Body of pancreas (tissue), 4 donors: ENCODE data around the gene OR5V1. TPM values are rescaled to one million over a fixed set of nuclear protein-coding genes. Genes with fewer than 3 reads are reported as not detected.

Experiments
- ATAC-seq: fragments of 150-250 bp; one replicate; pipeline ENCODE4 v1.9.1; 2016
- DNase-seq, 4 donors: peaks; one replicate each; pipeline ENCODE4 v3.0.0-alpha.2; 2019
- H3K27ac ChIP-seq, 4 donors: fragments of 200-600 bp; sonication (generic); 1 replicate in 3 of 4; 2 replicates in 1 of 4; pipeline versions ENCODE4 v1.5.1 to v1.6.1; 2016 to 2019; ENCODE audit warnings: mild to moderate bottlenecking in 1 of 4, mixed read lengths in 1 of 4, moderate library complexity in 1 of 4
- H3K27me3 ChIP-seq, 2 donors: fragments of 200-600 bp; sonication (generic); one replicate each; pipeline ENCODE4 v1.6.0; 2016; ENCODE audit warnings: mild to moderate bottlenecking in 1 of 2
- H3K36me3 ChIP-seq, 2 donors: fragments of 200-600 bp; sonication (generic); replicated peaks in 1 of 2; 2 replicates each; pipeline ENCODE4 v1.5.1; 2016; ENCODE audit warnings: low read depth in 2 of 2; ENCODE audit not compliant: insufficient read depth in 1 of 2
- H3K4me1 ChIP-seq: fragments of 200-600 bp; sonication (generic); one replicate; pipeline ENCODE4 v1.6.0; 2016
- H3K4me3 ChIP-seq, 2 donors: fragments of 200-600 bp; sonication (generic); 1 replicate in 1 of 2; 2 replicates in 1 of 2; pipeline ENCODE4 v1.5.1; 2016 to 2019
- H3K9me3 ChIP-seq, 3 donors: fragments of 200-600 bp; sonication (generic); 1 replicate in 2 of 3; 2 replicates in 1 of 3; pipeline ENCODE4 v1.5.1; 2016
- POLR2A ChIP-seq, 3 donors: fragments of 450-650 bp; IDR thresholded peaks; one replicate each; pipeline ENCODE4 v1.6.1; 2016; ENCODE audit warnings: antibody characterized with exemption in 3 of 3, mild to moderate bottlenecking in 2 of 3
- WGBS, 2 donors: methylation state at CpG; one replicate each; pipeline ENCODE4 v1.1.5; 2017; 5-methylcytosine and 5-hydroxymethylcytosine counted together
- intact Hi-C: fragments of 100-400 bp; cut with DNase I; formaldehyde crosslinking; loops from one replicate; pipeline ENCODE4 v1.15.1; 2023
- total RNA-seq, 2 donors: library from RNA; depleted of rRNA; stranded (reverse); fragments of >200 nt; gene quantifications; one replicate each; pipeline ENCODE4 v1.1.0, GENCODE V29; 2016
- TF ChIP-seq, protein P1 (sequence below), 7 experiments: fragments of 450-650 bp in 4 of 7; fragments of 200-600 bp in 3 of 7; sonication (generic) in 3 of 7; IDR thresholded peaks; one replicate each; pipeline ENCODE4 v1.5.1; 2016 to 2019; ENCODE audit warnings: antibody characterized with exemption in 7 of 7

Gene OR5V1
- total RNA-seq, 2 donors from 2014 or later = not detected

- Histone ChIP-seq H3K27ac (no peak overlapping the region), H3K9me3 (no peaks in the 10 kb centered on the region), H3K36me3 (no peaks in the 10 kb centered on the region), H3K27me3 (no peaks in the 10 kb centered on the region), H3K4me3 (no peak overlapping the region), H3K4me1 (no peaks in the 10 kb centered on the region)
- TF ChIP-seq, protein P1, sequence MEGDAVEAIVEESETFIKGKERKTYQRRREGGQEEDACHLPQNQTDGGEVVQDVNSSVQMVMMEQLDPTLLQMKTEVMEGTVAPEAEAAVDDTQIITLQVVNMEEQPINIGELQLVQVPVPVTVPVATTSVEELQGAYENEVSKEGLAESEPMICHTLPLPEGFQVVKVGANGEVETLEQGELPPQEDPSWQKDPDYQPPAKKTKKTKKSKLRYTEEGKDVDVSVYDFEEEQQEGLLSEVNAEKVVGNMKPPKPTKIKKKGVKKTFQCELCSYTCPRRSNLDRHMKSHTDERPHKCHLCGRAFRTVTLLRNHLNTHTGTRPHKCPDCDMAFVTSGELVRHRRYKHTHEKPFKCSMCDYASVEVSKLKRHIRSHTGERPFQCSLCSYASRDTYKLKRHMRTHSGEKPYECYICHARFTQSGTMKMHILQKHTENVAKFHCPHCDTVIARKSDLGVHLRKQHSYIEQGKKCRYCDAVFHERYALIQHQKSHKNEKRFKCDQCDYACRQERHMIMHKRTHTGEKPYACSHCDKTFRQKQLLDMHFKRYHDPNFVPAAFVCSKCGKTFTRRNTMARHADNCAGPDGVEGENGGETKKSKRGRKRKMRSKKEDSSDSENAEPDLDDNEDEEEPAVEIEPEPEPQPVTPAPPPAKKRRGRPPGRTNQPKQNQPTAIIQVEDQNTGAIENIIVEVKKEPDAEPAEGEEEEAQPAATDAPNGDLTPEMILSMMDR (IDR thresholded peaks at IDR 0.05) = no peak
- no peak for TF ChIP-seq POLR2A (IDR thresholded peaks at IDR 0.05)
- intact Hi-C loops = no loop called here
- WGBS, 2 donors = 64 to 67% methylated on average over 2 of the region's 2 CpGs
- ATAC-seq (no peak), DNase-seq (no peak)
Measured at GRCh38 chr6:29319931-29320330, 48.7 kb downstream of the OR5V1 start.

Other genes with a start within 250 kb of the OR5V1 start
- not detected for gene OR2J2, start 198.0 kb downstream of the OR5V1 start, total RNA-seq
- not detected for gene OR14J1, start 67.2 kb downstream of the OR5V1 start, total RNA-seq
- not detected for gene OR12D3, start 6.4 kb upstream of the OR5V1 start, total RNA-seq
- gene OR12D2, start 26.8 kb upstream of the OR5V1 start, total RNA-seq = not detected
- not detected for gene OR12D1, start 46.1 kb upstream of the OR5V1 start, total RNA-seq
- not detected for gene OR10C1, start 70.4 kb upstream of the OR5V1 start, total RNA-seq
- not detected for gene OR11A1, start 88.2 kb upstream of the OR5V1 start, total RNA-seq
- gene OR2H1, start 88.3 kb upstream of the OR5V1 start, total RNA-seq = not detected
- not detected for gene MAS1L, start 119.1 kb upstream of the OR5V1 start, total RNA-seq
- 10 to 100 TPM in 1 of 2 donors, 1 to 10 TPM in 1; 9.9 to 10.1 TPM for gene UBD, start 190.9 kb upstream of the OR5V1 start, total RNA-seq
- not detected for gene OR2H2, start 216.3 kb upstream of the OR5V1 start, total RNA-seq